ENCODE data around the gene CD82. TPM values are rescaled to one million over a fixed set of nuclear protein-coding genes. Genes with fewer than 3 reads are reported as not detected.
"Not testable (repeated sequence)": the region's sequence is repeated elsewhere in the genome, so short reads cannot be mapped to it uniquely, and the experiment has no call there.

CD82 gene
- total RNA-seq, 1 donor from 2014 or later = 425 TPM

GRCh38 chr11:44556735-44557409 is 8.6 kb upstream of the CD82 start:
- intact Hi-C loops (cut with micrococcal nuclease) = loop anchor here (1.0 to 5.0 kb wide), 3 partner anchors 59 to 355 kb away; no protein-coding TSS in a partner anchor
- H3K36me3 Mint-ChIP-seq (ENCODE audit: low read depth) = no peaks in the 10 kb centered on the region
- peak overlapping the region; percentile 53 for H3K27ac Mint-ChIP-seq
- no peaks in the 10 kb centered on the region for H3K9me3 Mint-ChIP-seq
- H3K27me3 Mint-ChIP-seq (ENCODE audit: low read depth) = peaks cover 2% of the 10 kb centered on the region
- peak; percentile 43 for DNase-seq (ENCODE audit: low spot score)
- peaks cover 31% of the 10 kb centered on the region for H3K4me1 Mint-ChIP-seq (ENCODE audit: low read depth)
- H3K4me3 Mint-ChIP-seq (ENCODE audit: low read depth) = no peak overlapping the region

GRCh38 chr11:44557464-44557863 is 8.0 kb upstream of the CD82 start:
- no peak overlapping the region for H3K4me3 Mint-ChIP-seq (ENCODE audit: low read depth)
- H3K9me3 Mint-ChIP-seq = no peaks in the 10 kb centered on the region
- no peak overlapping the region for H3K27ac Mint-ChIP-seq
- DNase-seq (ENCODE audit: low spot score) = no peak
- no peaks in the 10 kb centered on the region for H3K36me3 Mint-ChIP-seq (ENCODE audit: low read depth)
- intact Hi-C loops (cut with micrococcal nuclease) = loop anchor here (1.0 to 5.0 kb wide), 2 partner anchors 59 to 355 kb away; no protein-coding TSS in a partner anchor
- no peaks in the 10 kb centered on the region for H3K27me3 Mint-ChIP-seq (ENCODE audit: low read depth)
- H3K4me1 Mint-ChIP-seq (ENCODE audit: low read depth) = peaks cover 34% of the 10 kb centered on the region

- no peak overlapping the region for H3K4me3 Mint-ChIP-seq (ENCODE audit: low read depth)
- H3K27me3 Mint-ChIP-seq (ENCODE audit: low read depth) = no peaks in the 10 kb centered on the region
- DNase-seq (ENCODE audit: low spot score) = peak; percentile 47
- peak overlapping the region; percentile 69 for H3K27ac Mint-ChIP-seq
- no peaks in the 10 kb centered on the region for H3K9me3 Mint-ChIP-seq
- H3K36me3 Mint-ChIP-seq (ENCODE audit: low read depth) = no peaks in the 10 kb centered on the region
- peaks cover 36% of the 10 kb centered on the region for H3K4me1 Mint-ChIP-seq (ENCODE audit: low read depth)
- intact Hi-C loops (cut with micrococcal nuclease) = loop anchor here (5.0 kb wide), 1 partner anchor 353 kb away; no protein-coding TSS in a partner anchor
These were observed 6.1 kb upstream of the CD82 start for GRCh38 chr11:44559207-44559939.

GRCh38 chr11:44559940-44560300 is 5.5 kb upstream of the CD82 start:
- intact Hi-C loops (cut with micrococcal nuclease) = loop anchor here (5.0 to 10.0 kb wide), 2 partner anchors 352 to 1285 kb away; partner anchors contain the start of gene CRY2
- Mint-ChIP-seq H3K4me1 (ENCODE audit: low read depth) (peaks cover 40% of the 10 kb centered on the region), H3K27ac (peak overlapping the region; percentile 69)
- H3K4me3 Mint-ChIP-seq (ENCODE audit: low read depth); H3K27me3 Mint-ChIP-seq (ENCODE audit: low read depth); H3K36me3 Mint-ChIP-seq (ENCODE audit: low read depth); H3K9me3 Mint-ChIP-seq; DNase-seq (ENCODE audit: low spot score): not testable (repeated sequence)

- peaks cover 40% of the 10 kb centered on the region for H3K4me1 Mint-ChIP-seq (ENCODE audit: low read depth)
These were observed 4.1 kb upstream of the CD82 start for GRCh38 chr11:44561275-44561805.

DNA sequence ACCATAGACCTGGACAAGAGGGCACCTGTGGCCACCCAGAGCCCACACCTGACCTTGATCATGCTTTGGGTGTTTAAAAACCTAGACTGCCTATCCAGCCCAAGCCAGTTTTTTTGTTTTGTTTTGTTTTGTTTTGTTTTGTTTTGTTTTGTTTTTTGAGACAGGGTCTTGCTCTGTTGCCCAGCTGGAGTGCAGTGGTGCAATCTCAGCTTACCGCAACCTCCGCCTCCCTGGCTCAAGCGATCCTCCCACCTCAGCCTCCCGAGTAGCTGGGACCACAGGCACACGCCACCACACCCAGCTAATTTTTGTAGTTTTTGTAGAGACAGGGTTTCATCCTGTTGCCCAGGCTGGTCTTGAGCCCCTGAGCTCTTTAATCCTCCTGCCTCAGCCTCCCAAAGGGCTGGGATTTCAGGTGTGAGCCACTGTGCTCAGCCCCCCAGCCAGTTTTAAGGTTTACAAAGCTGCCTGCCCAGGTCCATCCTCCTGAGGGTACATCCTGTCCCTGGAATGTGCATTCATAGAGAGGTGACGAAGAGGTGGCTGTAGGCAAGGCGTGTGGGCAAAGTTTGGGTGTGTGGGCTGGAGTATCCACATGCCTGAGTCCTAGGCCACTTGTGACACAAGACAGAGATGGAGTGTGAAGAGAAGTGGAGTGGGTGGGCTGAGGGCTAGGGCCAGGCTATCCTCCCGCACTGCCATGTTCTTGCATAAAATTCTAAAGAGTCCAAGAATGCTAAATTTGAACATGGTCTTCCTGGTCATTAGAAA is 3.3 kb upstream of the CD82 start:
- H3K4me1 Mint-ChIP-seq (ENCODE audit: low read depth) = peaks cover 38% of the 10 kb centered on the region
- H3K27ac Mint-ChIP-seq = no peak overlapping the region
- H3K27me3 Mint-ChIP-seq (ENCODE audit: low read depth) = no peaks in the 10 kb centered on the region
- no peak for DNase-seq (ENCODE audit: low spot score)
- peaks cover 9% of the 10 kb centered on the region for H3K36me3 Mint-ChIP-seq (ENCODE audit: low read depth)
- intact Hi-C loops (cut with micrococcal nuclease) = loop anchor here (10.0 kb wide), 1 partner anchor 1283 kb away; the partner anchor contains the start of gene CRY2
- no peak overlapping the region for H3K4me3 Mint-ChIP-seq (ENCODE audit: low read depth)
- H3K9me3 Mint-ChIP-seq = no peaks in the 10 kb centered on the region

More at GRCh38 chr11:44561275-44561805, 4.1 kb upstream of the CD82 start:
- no peak for DNase-seq (ENCODE audit: low spot score)
- Mint-ChIP-seq H3K36me3 (ENCODE audit: low read depth) (peaks cover under 1% of the 10 kb centered on the region), H3K9me3 (no peaks in the 10 kb centered on the region), H3K27ac (no peak overlapping the region), H3K4me3 (ENCODE audit: low read depth) (no peak overlapping the region), H3K27me3 (ENCODE audit: low read depth) (no peaks in the 10 kb centered on the region)
- intact Hi-C loops (cut with micrococcal nuclease) = loop anchor here (10.0 kb wide), 1 partner anchor 1283 kb away; the partner anchor contains the start of gene CRY2

- H3K27ac Mint-ChIP-seq = no peak overlapping the region
- no peak for DNase-seq (ENCODE audit: low spot score)
- peaks cover 42% of the 10 kb centered on the region for H3K4me1 Mint-ChIP-seq (ENCODE audit: low read depth)
- H3K36me3 Mint-ChIP-seq (ENCODE audit: low read depth) = peaks cover 17% of the 10 kb centered on the region
- no peaks in the 10 kb centered on the region for H3K27me3 Mint-ChIP-seq (ENCODE audit: low read depth)
- no peaks in the 10 kb centered on the region for H3K9me3 Mint-ChIP-seq
- H3K4me3 Mint-ChIP-seq (ENCODE audit: low read depth) = no peak overlapping the region
- intact Hi-C loops (cut with micrococcal nuclease) = loop anchor here (10.0 kb wide), 1 partner anchor 1282 kb away; the partner anchor contains the start of gene CRY2
These were observed 2.5 kb upstream of the CD82 start for GRCh38 chr11:44562845-44563460.

GRCh38 chr11:44563711-44564110 is 1.8 kb upstream of the CD82 start:
- Mint-ChIP-seq H3K27ac (no peak overlapping the region), H3K36me3 (ENCODE audit: low read depth) (peaks cover 24% of the 10 kb centered on the region), H3K4me1 (ENCODE audit: low read depth) (peaks cover 48% of the 10 kb centered on the region), H3K9me3 (no peaks in the 10 kb centered on the region), H3K27me3 (ENCODE audit: low read depth) (no peaks in the 10 kb centered on the region), H3K4me3 (ENCODE audit: low read depth) (no peak overlapping the region)
- intact Hi-C loops (cut with micrococcal nuclease) = loop anchor here (10.0 kb wide), 1 partner anchor 1281 kb away; the partner anchor contains the start of gene CRY2
- DNase-seq (ENCODE audit: low spot score) = no peak

GRCh38 chr11:44564166-44564565 is 1.3 kb upstream of the CD82 start:
- Mint-ChIP-seq H3K4me1 (ENCODE audit: low read depth) (peaks cover 48% of the 10 kb centered on the region), H3K27me3 (ENCODE audit: low read depth) (no peaks in the 10 kb centered on the region), H3K27ac (no peak overlapping the region), H3K4me3 (ENCODE audit: low read depth) (no peak overlapping the region), H3K9me3 (no peaks in the 10 kb centered on the region), H3K36me3 (ENCODE audit: low read depth) (peaks cover 25% of the 10 kb centered on the region)
- no peak for DNase-seq (ENCODE audit: low spot score)
- intact Hi-C loops (cut with micrococcal nuclease) = loop anchor here (10.0 kb wide), 1 partner anchor 1281 kb away; the partner anchor contains the start of gene CRY2

GRCh38 chr11:44564670-44565210 is 723 bp upstream of the CD82 start:
- DNase-seq (ENCODE audit: low spot score) = no peak
- Mint-ChIP-seq H3K4me3 (ENCODE audit: low read depth) (peak overlapping the region; percentile 86), H3K9me3 (no peaks in the 10 kb centered on the region), H3K27ac (no peak overlapping the region), H3K36me3 (ENCODE audit: low read depth) (peaks cover 31% of the 10 kb centered on the region), H3K4me1 (ENCODE audit: low read depth) (peaks cover 49% of the 10 kb centered on the region), H3K27me3 (ENCODE audit: low read depth) (no peaks in the 10 kb centered on the region)
- intact Hi-C loops (cut with micrococcal nuclease) = loop anchor here (1.0 to 10.0 kb wide), 7 partner anchors 10 to 1353 kb away; partner anchors contain the start of genes CRY2, PEX16 and TSPAN18

DNA sequence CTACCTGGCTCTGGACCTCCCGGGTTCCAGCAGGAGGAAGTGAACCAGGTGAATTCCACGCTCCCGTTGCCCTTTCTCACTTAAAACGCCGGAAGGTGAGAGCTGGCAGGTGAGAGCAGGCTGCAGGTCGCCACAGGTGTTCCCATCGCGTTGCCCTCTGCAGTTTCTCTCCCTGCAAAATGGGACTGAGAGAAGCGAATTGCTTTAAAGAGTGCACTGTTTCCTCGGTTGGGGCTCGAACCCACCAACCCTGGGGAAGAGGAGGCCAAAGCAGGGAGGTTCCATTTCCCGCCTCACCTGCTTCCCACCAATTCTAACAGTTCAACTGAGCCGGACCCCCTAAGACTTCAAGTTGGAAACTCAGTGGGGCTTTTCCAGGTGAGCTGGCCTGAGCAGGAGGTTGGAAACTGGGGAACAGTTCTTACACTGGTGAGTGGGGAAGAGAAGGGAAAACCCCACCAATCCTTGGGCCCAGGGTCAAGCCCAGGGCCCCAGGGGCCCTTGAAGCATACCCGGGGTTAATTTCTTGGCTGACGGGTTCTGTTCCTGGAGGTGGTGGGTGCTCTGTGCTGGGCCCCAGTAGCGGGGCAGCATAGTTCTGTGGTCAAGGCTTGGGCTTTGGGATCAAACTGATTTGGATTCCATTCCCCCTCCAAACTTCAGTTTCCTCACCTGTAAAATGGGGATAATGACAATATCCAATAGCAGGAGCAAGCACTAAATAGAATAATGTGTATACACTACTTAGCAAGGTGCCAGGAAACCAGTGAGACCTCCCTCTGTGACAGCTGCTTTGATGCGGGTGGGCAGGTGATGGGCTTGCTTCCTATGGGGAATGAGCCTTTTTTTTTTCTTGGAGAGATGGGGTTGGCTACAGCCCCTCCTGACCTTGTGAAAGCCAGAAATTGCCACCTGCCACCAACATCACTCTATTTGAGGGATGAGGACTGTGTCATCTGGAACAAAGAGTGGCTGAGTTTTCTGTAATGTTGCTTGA is 788 bp downstream of the CD82 start:
- Mint-ChIP-seq H3K27ac (peak overlapping the region; percentile 71), H3K9me3 (no peaks in the 10 kb centered on the region), H3K27me3 (ENCODE audit: low read depth) (no peaks in the 10 kb centered on the region), H3K4me3 (ENCODE audit: low read depth) (peak overlapping the region; percentile 86), H3K36me3 (ENCODE audit: low read depth) (peaks cover 46% of the 10 kb centered on the region), H3K4me1 (ENCODE audit: low read depth) (peaks cover 52% of the 10 kb centered on the region)
- no peak for DNase-seq (ENCODE audit: low spot score)
- intact Hi-C loops (cut with micrococcal nuclease) = loop anchor here (1.0 to 10.0 kb wide), 7 partner anchors 8 to 1351 kb away; partner anchors contain the start of genes CRY2, PEX16 and TSPAN18

Measured in activated T-helper 2 cell treated with anti-CD3 and anti-CD28 coated beads, Interferon-gamma antibody, Interleukin-2, Interleukin-4, amounts not matched to agents 10 μg/mL and 5 μg/mL and 100 μg/mL, durations not matched to agents 14 hours and 24 hours and 36 hours (primary cell).